Fibroblast of the aortic adventitia (primary cell): ENCODE measurements around the gene ITGB2. TPM values are rescaled to one million over a fixed set of nuclear protein-coding genes. Genes with fewer than 3 reads are reported as not detected.

Source experiments
- DNase-seq: peaks from one replicate; pipeline ENCODE4 v3.0.0-alpha.2; 2010; ENCODE audit warnings: low read depth
- H3K4me3 ChIP-seq: 2 replicates; pipeline ENCODE4 v1.5.1; 2011; ENCODE audit warnings: low read depth, mild to moderate bottlenecking, control low read depth, low read length, moderate library complexity
- CTCF ChIP-seq: IDR thresholded peaks from 2 replicates; pipeline ENCODE4 v1.5.1; 2011; ENCODE audit warnings: mild to moderate bottlenecking, low read length, control low read depth, inconsistent platforms; ENCODE audit not compliant: insufficient read depth
- total RNA-seq: library from RNA; depleted of rRNA; stranded (reverse); fragments of >200 nt; gene quantifications from 2 replicates; pipeline ENCODE4 v1.2.3, GENCODE V29; 2012; ENCODE audit warnings: low replicate concordance

Gene ITGB2
- total RNA-seq, 1 donor, result 0.09 TPM

DNA sequence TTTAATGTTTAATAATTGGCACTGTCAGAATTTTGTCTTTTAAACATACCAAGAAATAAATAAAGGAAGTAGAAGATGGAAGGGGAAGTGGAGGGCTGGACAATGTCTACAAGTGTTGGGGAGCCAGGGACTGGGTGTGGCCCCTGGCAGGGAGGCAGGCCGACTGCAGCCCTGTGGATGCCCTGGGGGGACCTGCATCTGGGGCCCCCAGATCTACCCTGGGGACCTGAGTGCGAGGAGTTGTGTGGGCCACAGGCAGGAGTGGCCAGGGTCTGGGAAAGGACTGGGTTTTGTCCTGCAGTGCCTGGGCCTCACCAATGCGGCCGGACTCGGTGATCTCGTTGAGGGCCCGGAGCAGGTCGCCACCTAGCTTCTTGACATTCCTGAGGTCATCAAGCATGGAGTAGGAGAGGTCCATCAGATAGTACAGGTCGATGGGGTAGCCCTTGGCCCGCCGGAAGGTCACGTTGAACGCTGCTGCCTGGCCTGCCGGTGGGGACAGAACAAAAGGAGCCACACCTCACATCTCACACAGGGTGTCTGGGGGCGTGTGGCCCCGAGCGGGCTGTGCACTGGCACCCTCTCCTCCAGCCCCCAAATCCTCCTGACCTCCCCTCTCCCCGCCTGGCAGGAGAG, 17.5 kb downstream of the ITGB2 start:
- H3K4me3 ChIP-seq, result no peak overlapping the region
- TF ChIP-seq CTCF, result no peak
- DNase-seq, result no peak

DNA sequence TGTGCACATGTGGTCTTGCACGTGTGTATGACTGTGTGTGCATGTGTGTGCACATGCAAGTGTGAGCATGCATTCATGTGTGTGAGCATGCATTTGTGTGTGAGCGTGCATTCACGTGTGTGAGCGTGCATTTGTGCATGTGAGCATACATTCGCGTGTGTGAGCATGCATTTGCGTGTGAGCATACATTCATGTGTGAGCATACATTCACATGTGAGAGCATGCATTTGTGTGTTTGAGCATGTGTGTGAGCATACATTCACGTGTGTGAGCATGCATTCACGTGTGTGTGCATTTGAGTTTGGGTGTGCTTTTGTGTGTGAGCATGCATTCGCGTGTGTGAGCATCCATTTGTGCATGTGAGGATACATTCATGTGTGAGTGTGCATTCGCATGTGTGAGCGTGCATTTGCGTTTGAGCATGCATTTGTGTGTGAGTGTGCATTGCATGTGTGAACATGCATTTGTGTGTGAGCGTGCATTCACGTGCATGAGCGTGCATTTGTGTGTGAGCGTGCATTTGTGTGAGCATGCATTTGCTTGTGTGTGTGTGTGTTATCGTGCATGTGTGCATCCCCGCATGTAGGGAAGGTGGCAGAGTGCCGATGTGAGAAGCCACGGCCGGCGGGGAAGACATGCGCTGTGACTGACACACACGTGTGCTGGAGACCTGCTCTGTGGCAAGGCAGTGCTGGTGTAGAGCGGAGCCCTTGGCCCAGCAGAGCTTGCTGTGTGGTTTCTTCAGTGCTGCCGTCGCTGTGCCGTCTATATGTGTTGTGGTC, 18.2 kb downstream of the ITGB2 start:
- TF ChIP-seq CTCF, result no peak
- H3K4me3 ChIP-seq, result no peak overlapping the region
- DNase-seq, result no peak

GRCh38 chr21:44901391-44902074, 19.2 kb downstream of the ITGB2 start:
- DNase-seq, result no peak
- no peak overlapping the region for H3K4me3 ChIP-seq
- no peak for TF ChIP-seq CTCF

DNA sequence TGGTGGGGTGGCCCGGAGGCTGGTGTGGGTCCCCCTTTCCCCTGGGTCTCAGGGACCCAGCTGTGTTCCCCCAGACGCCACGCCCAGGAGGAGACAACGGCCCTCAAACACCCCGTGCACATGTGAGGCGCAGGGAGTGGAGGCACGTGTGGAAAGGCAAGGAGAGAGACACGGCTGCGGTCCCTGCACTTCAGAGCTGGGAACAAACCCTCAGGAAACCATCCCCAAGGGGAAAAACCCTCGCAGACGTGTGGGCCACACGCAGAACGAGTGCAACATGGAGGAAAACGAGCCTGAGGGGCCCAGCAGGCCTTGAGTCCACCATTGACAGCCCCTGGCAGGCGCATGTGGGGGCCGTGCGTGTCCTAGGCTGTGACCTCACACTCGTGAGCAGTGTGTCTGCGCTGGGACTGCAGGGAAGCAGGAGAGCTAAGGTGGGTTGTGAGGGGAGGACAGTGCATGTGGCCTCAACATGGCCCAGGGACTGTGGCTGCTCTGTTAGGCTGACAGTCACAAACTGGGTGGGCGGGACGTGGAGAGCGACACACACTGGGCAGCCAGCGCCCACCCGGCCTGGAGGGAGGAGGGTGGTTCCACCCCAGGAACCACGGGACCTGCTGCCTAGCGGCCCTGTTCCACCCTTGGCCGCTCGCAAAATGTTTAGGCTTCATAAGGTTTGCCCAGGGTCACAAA, 20.0 kb downstream of the ITGB2 start:
- TF ChIP-seq CTCF, result no peak
- DNase-seq, result no peak
- H3K4me3 ChIP-seq, result no peak overlapping the region

GRCh38 chr21:44899768-44900558, 20.7 kb downstream of the ITGB2 start:
- TF ChIP-seq CTCF, result no peak
- no peak for DNase-seq
- no peak overlapping the region for H3K4me3 ChIP-seq
